Hematopoietic multipotent progenitor cell treated with erythropoietin and hydrocortisone succinate and interleukin-3 and kit ligand, for 8 days (in vitro differentiated cells): Measurements from ENCODE around the gene SNPH.

Source experiments
- DNase-seq: peaks from one replicate; pipeline ENCODE4 v3.0.0-alpha.2; 2015

Gene SNPH

GRCh38 chr20:1265226-1265915, 723 bp upstream of the SNPH start:
- DNase-seq, result no peak

GRCh38 chr20:1265916-1266166, 253 bp upstream of the SNPH start:
- no peak for DNase-seq

GRCh38 chr20:1267161-1267560, 1.1 kb downstream of the SNPH start:
- DNase-seq, result no peak

- no peak for DNase-seq
These were observed 1.8 kb downstream of the SNPH start for GRCh38 chr20:1267809-1268374.

- no peak for DNase-seq
These were observed 3.1 kb downstream of the SNPH start for GRCh38 chr20:1269235-1269634.

- no peak for DNase-seq
These were observed 3.8 kb downstream of the SNPH start for GRCh38 chr20:1269850-1270249.

- DNase-seq, result no peak
These were observed 6.4 kb downstream of the SNPH start for GRCh38 chr20:1272368-1273100.

GRCh38 chr20:1273366-1273765, 7.3 kb downstream of the SNPH start:
- DNase-seq, result no peak

- no peak for DNase-seq
These were observed 8.6 kb downstream of the SNPH start for GRCh38 chr20:1274485-1275311.

- DNase-seq, result no peak
These were observed 9.8 kb downstream of the SNPH start for GRCh38 chr20:1275919-1276318.

- no peak for DNase-seq
These were observed 11.6 kb downstream of the SNPH start for GRCh38 chr20:1277529-1278322.

- no peak for DNase-seq
These were observed 12.9 kb downstream of the SNPH start for GRCh38 chr20:1278993-1279392.

- DNase-seq, result no peak
These were observed 14.4 kb downstream of the SNPH start for GRCh38 chr20:1280195-1281102.

- DNase-seq, result no peak
These were observed 15.4 kb downstream of the SNPH start for GRCh38 chr20:1281279-1282057.

- no peak for DNase-seq
These were observed 16.9 kb downstream of the SNPH start for GRCh38 chr20:1282966-1283365.

GRCh38 chr20:1283522-1284510, 17.7 kb downstream of the SNPH start:
- no peak for DNase-seq

GRCh38 chr20:1286267-1287024, 20.4 kb downstream of the SNPH start:
- DNase-seq, result no peak

GRCh38 chr20:1287306-1287705, 21.2 kb downstream of the SNPH start:
- DNase-seq, result no peak
